Small intestine (tissue), 7 donors: ENCODE measurements around the gene SLC25A45. TPM values are rescaled to one million over a fixed set of nuclear protein-coding genes. Genes with fewer than 3 reads are reported as not detected.

ENCODE experiments used
- DNase-seq, 2 donors: peaks; one replicate each; pipeline versions ENCODE4 v3.0.0 to v3.0.0-alpha.2; 2013
- FAIRE-seq: peaks from 2 replicates; lab custom pipeline; 2012; peaks lifted over from hg19 to GRCh38; lab: Jason Lieb, UNC
- H3K27ac ChIP-seq, 3 donors: one replicate each; pipeline ENCODE4 v1.5.1; 2013; ENCODE audit warnings: low read length in 2 of 3, mild to moderate bottlenecking in 2 of 3, control low read depth in 1 of 3, inconsistent platforms in 1 of 3, low read depth in 1 of 3, moderate library complexity in 1 of 3
- H3K27me3 ChIP-seq, 3 donors: one replicate each; pipeline ENCODE4 v1.6.1; 2013; ENCODE audit warnings: low read length in 3 of 3, inconsistent platforms in 1 of 3; ENCODE audit not compliant: control insufficient read depth in 3 of 3, insufficient read depth in 3 of 3
- H3K36me3 ChIP-seq, 3 donors: one replicate each; pipeline ENCODE4 v1.6.1; 2013; ENCODE audit warnings: low read length in 3 of 3, inconsistent platforms in 1 of 3, low read depth in 1 of 3, mild to moderate bottlenecking in 1 of 3, moderate library complexity in 1 of 3; ENCODE audit not compliant: control insufficient read depth in 3 of 3, insufficient read depth in 2 of 3
- H3K4me1 ChIP-seq, 3 donors: one replicate each; pipeline ENCODE4 v1.6.1; 2013; ENCODE audit warnings: low read length in 2 of 3, inconsistent platforms in 1 of 3, low read depth in 1 of 3, mild to moderate bottlenecking in 1 of 3, moderate library complexity in 1 of 3; ENCODE audit not compliant: control insufficient read depth in 3 of 3, insufficient read depth in 2 of 3
- H3K4me3 ChIP-seq, 3 donors: one replicate each; pipeline ENCODE4 v1.5.1; 2013; ENCODE audit warnings: low read length in 3 of 3, control low read depth in 1 of 3, inconsistent platforms in 1 of 3, low read depth in 1 of 3, mild to moderate bottlenecking in 1 of 3, moderate library complexity in 1 of 3
- H3K9me3 ChIP-seq, 2 donors: one replicate each; pipeline ENCODE4 v1.6.1; 2013; ENCODE audit warnings: low read depth in 1 of 2, low read length in 1 of 2; ENCODE audit not compliant: control insufficient read depth in 2 of 2, insufficient read depth in 1 of 2
- WGBS, 3 donors: extraction: QIAGEN DNeasy Blood & Tissue Kit; methylation state at CpG; one replicate each; pipeline ENCODE4 v1.1.7; 2013; 5-methylcytosine and 5-hydroxymethylcytosine counted together
- polyA plus RNA-seq, 4 donors: library from polyadenylated mRNA; stranded (reverse) in 3 of 4; unstranded in 1 of 4; fragments of 200-250 nt in 3 of 4; fragments of 120-200 nt in 1 of 4; gene quantifications; one replicate each; pipeline versions ENCODE4 v1.2.1 to v1.2.3, GENCODE V29; 2013
- donor health status: healthy with polysubstance abuse.
- donor health status: control.
- donor health status: control.
- donor health status: Bipolar disorder and iron deficiency.
- donor health status: healthy.

The SLC25A45 gene
- polyA plus RNA-seq, 4 donors, result 13.9 to 35.4 (median 22.1) TPM

- peak overlapping the region; percentile 94 to 100 (median 96) for H3K27ac ChIP-seq
- peak overlapping the region in 1 of 3 donors; percentile 73 for H3K4me3 ChIP-seq
- H3K36me3 ChIP-seq, result peaks cover 0 to 29% (median 9%) of the 10 kb centered on the region in 3 donors
- FAIRE-seq (no peak), DNase-seq (peak; percentile 65 to 69)
- WGBS, 3 donors, result 22 to 25% (median 25%) methylated on average over 11 of the region's 11 CpGs
- H3K9me3 ChIP-seq, result no peaks in the 10 kb centered on the region
- peaks cover 0 to 18% (median 0%) of the 10 kb centered on the region in 3 donors for H3K4me1 ChIP-seq
- no peaks in the 10 kb centered on the region for H3K27me3 ChIP-seq
Observed at GRCh38 chr11:65427691-65428577, 45.5 kb upstream of the SLC25A45 start.

GRCh38 chr11:65426839-65427690, 44.6 kb upstream of the SLC25A45 start:
- FAIRE-seq, result no peak
- H3K27ac ChIP-seq, result peak overlapping the region; percentile 94 to 100 (median 96)
- H3K4me1 ChIP-seq, result peaks cover 0 to 21% (median 0%) of the 10 kb centered on the region in 3 donors
- H3K9me3 ChIP-seq, result no peaks in the 10 kb centered on the region
- H3K36me3 ChIP-seq, result peaks cover 0 to 30% (median 9%) of the 10 kb centered on the region in 3 donors
- DNase-seq, result peak; percentile 65 to 83
- 17 to 18% (median 17%) methylated on average over 10 of the region's 10 CpGs for WGBS, 3 donors
- peak overlapping the region; percentile 2 to 73 (median 69) for H3K4me3 ChIP-seq
- H3K27me3 ChIP-seq, result no peaks in the 10 kb centered on the region

GRCh38 chr11:65425971-65426838, 43.8 kb upstream of the SLC25A45 start:
- DNase-seq (peak; percentile 80 to 83), FAIRE-seq (no peak)
- WGBS, 3 donors, result 1 to 2% (median 1%) methylated on average over 9 of the region's 9 CpGs
- H3K36me3 ChIP-seq, result peaks cover 0 to 30% (median 9%) of the 10 kb centered on the region in 3 donors
- H3K27ac ChIP-seq, result peak overlapping the region; percentile 94 to 100 (median 96)
- peak overlapping the region; percentile 43 to 73 (median 69) for H3K4me3 ChIP-seq
- H3K9me3 ChIP-seq, result no peaks in the 10 kb centered on the region
- no peaks in the 10 kb centered on the region for H3K27me3 ChIP-seq
- peaks cover 0 to 28% (median 0%) of the 10 kb centered on the region in 3 donors for H3K4me1 ChIP-seq

- H3K4me1 ChIP-seq, result peaks cover under 1 to 37% (median 2%) of the 10 kb centered on the region in 3 donors
- no peak for FAIRE-seq
- WGBS, 3 donors, result 0 to 2% (median 2%) methylated on average over 9 of the region's 9 CpGs
- H3K4me3 ChIP-seq, result peak overlapping the region; percentile 69 to 90 (median 73)
- peaks cover 0 to 30% (median 9%) of the 10 kb centered on the region in 3 donors for H3K36me3 ChIP-seq
- no peaks in the 10 kb centered on the region for H3K9me3 ChIP-seq
- DNase-seq, result peak; percentile 75 to 84
- H3K27ac ChIP-seq, result peak overlapping the region; percentile 100
- H3K27me3 ChIP-seq, result no peaks in the 10 kb centered on the region
Observed at GRCh38 chr11:65425105-65425970, 42.9 kb upstream of the SLC25A45 start.

GRCh38 chr11:65424205-65425104, 42.0 kb upstream of the SLC25A45 start:
- Histone ChIP-seq H3K27me3 (no peaks in the 10 kb centered on the region), H3K36me3 (peaks cover 0 to 25% (median 9%) of the 10 kb centered on the region in 3 donors), H3K4me1 (peaks cover 2 to 40% (median 4%) of the 10 kb centered on the region in 3 donors), H3K9me3 (no peaks in the 10 kb centered on the region), H3K27ac (peak overlapping the region; percentile 100), H3K4me3 (peak overlapping the region; percentile 69 to 90 (median 73))
- no peak for FAIRE-seq
- peak in 1 of 2 donors; percentile 54 for DNase-seq
- 1 to 2% (median 1%) methylated on average over 18 of the region's 18 CpGs for WGBS, 3 donors

- FAIRE-seq (no peak), DNase-seq (peak in 1 of 2 donors; percentile 41)
- 1 to 3% (median 1%) methylated on average over 19 of the region's 19 CpGs for WGBS, 3 donors
- Histone ChIP-seq H3K36me3 (peaks cover 0 to 25% (median 9%) of the 10 kb centered on the region in 3 donors), H3K9me3 (no peaks in the 10 kb centered on the region), H3K4me1 (peaks cover 2 to 45% (median 4%) of the 10 kb centered on the region in 3 donors), H3K4me3 (peak overlapping the region; percentile 69 to 90 (median 73)), H3K27me3 (no peaks in the 10 kb centered on the region), H3K27ac (peak overlapping the region; percentile 100)
Observed at GRCh38 chr11:65423516-65424204, 41.2 kb upstream of the SLC25A45 start.
